H9 (cell line): ENCODE measurements around the gene ATP5MC3. TPM values are rescaled to one million over a fixed set of nuclear protein-coding genes. Genes with fewer than 3 reads are reported as not detected.

Experiments used
- DNase-seq: peaks from one replicate; pipeline ENCODE4 v3.0.0-alpha.2; 2017
- H2AFZ ChIP-seq: one replicate; pipeline ENCODE4 v1.6.1; 2013; ENCODE audit warnings: mild to moderate bottlenecking, low read length, control low read depth, moderate library complexity
- H2AK5ac ChIP-seq: 2 replicates; pipeline ENCODE4 v1.6.1; 2013; ENCODE audit warnings: low read length, control low read depth, mixed read lengths; ENCODE audit not compliant: insufficient read length
- H2BK120ac ChIP-seq: one replicate; pipeline ENCODE4 v1.6.1; 2013; ENCODE audit warnings: low read depth, mild to moderate bottlenecking, low read length, control low read depth, inconsistent platforms; ENCODE audit not compliant: poor library complexity, severe bottlenecking
- H2BK12ac ChIP-seq: 2 replicates; pipeline ENCODE4 v1.6.1; 2013; ENCODE audit warnings: low read length, control low read depth, mixed read lengths, low read depth; ENCODE audit not compliant: insufficient read length
- H2BK15ac ChIP-seq: 2 replicates; pipeline ENCODE4 v1.6.1; 2013; ENCODE audit warnings: low read depth, low read length, control low read depth
- H2BK20ac ChIP-seq: one replicate; pipeline ENCODE4 v1.6.1; 2013; ENCODE audit warnings: low read depth, mild to moderate bottlenecking, low read length, control low read depth, inconsistent platforms; ENCODE audit not compliant: poor library complexity, severe bottlenecking
- H2BK5ac ChIP-seq: 2 replicates; pipeline ENCODE4 v1.6.1; 2013; ENCODE audit warnings: low read length, control low read depth, mixed read lengths; ENCODE audit not compliant: insufficient read length
- H3K14ac ChIP-seq: 2 replicates; pipeline ENCODE4 v1.6.1; 2013; ENCODE audit warnings: low read length, control low read depth; ENCODE audit not compliant: insufficient read depth
- H3K18ac ChIP-seq: 2 replicates; pipeline ENCODE4 v1.6.1; 2013; ENCODE audit warnings: low read depth, mild to moderate bottlenecking, mixed read lengths, low read length, control low read depth; ENCODE audit not compliant: insufficient read length
- H3K23ac ChIP-seq: 2 replicates; pipeline ENCODE4 v1.6.1; 2013; ENCODE audit warnings: low read length, control low read depth, mixed read lengths, low read depth; ENCODE audit not compliant: insufficient read length
- H3K23me2 ChIP-seq: 2 replicates; pipeline ENCODE4 v1.6.1; 2013; ENCODE audit warnings: low read depth, mild to moderate bottlenecking, mixed read lengths, low read length, control low read depth; ENCODE audit not compliant: insufficient read length, poor library complexity, severe bottlenecking
- H3K27ac ChIP-seq: 2 replicates; pipeline ENCODE4 v1.5.1; 2013; ENCODE audit warnings: low read length, control low read depth, mixed read lengths, low read depth; ENCODE audit not compliant: insufficient read length
- H3K27me3 ChIP-seq: 2 replicates; pipeline ENCODE4 v1.6.1; 2013; ENCODE audit warnings: low read length, control low read depth, inconsistent platforms; ENCODE audit not compliant: insufficient read depth
- H3K4ac ChIP-seq: 2 replicates; pipeline ENCODE4 v1.6.1; 2013; ENCODE audit warnings: low read depth, mild to moderate bottlenecking, control low read depth, inconsistent platforms, low read length, moderate library complexity
- H3K4me1 ChIP-seq: 2 replicates; pipeline ENCODE4 v1.6.1; 2013; ENCODE audit warnings: low read length, control low read depth, inconsistent platforms; ENCODE audit not compliant: insufficient read depth
- H3K4me2 ChIP-seq: 2 replicates; pipeline ENCODE4 v1.6.1; 2013; ENCODE audit warnings: low read length, control low read depth, mixed read lengths; ENCODE audit not compliant: insufficient read length, insufficient read depth
- H3K56ac ChIP-seq: 2 replicates; pipeline ENCODE4 v1.6.1; 2013; ENCODE audit warnings: low read depth, mild to moderate bottlenecking, mixed read lengths, low read length, control low read depth; ENCODE audit not compliant: insufficient read length
- H3K79me1 ChIP-seq: 2 replicates; pipeline ENCODE4 v1.6.1; 2013; ENCODE audit warnings: low read depth, mild to moderate bottlenecking, moderate library complexity, low read length, control low read depth, inconsistent platforms; ENCODE audit not compliant: insufficient read depth, poor library complexity, severe bottlenecking
- H3K79me2 ChIP-seq: 2 replicates; pipeline ENCODE4 v1.6.1; 2013; ENCODE audit warnings: low read length, control low read depth, inconsistent platforms; ENCODE audit not compliant: insufficient read depth
- H3K9ac ChIP-seq: 2 replicates; pipeline ENCODE4 v1.6.1; 2013; ENCODE audit warnings: low read length, control low read depth, mixed read lengths; ENCODE audit not compliant: insufficient read length; ENCODE audit errors: extremely low read depth
- H3K9me3 ChIP-seq: one replicate; pipeline ENCODE4 v1.6.1; 2013; ENCODE audit warnings: low read depth, low read length, inconsistent platforms; ENCODE audit not compliant: control insufficient read depth
- H3T11ph ChIP-seq: one replicate; pipeline ENCODE4 v1.6.1; 2013; ENCODE audit warnings: mild to moderate bottlenecking, low read length, control low read depth, inconsistent platforms
- H4K20me1 ChIP-seq: one replicate; pipeline ENCODE4 v1.6.1; 2013; ENCODE audit not compliant: control insufficient read depth, insufficient read length, insufficient read depth
- H4K5ac ChIP-seq: 2 replicates; pipeline ENCODE4 v1.6.1; 2013; ENCODE audit warnings: low read depth, mild to moderate bottlenecking, mixed read lengths, low read length, control low read depth; ENCODE audit not compliant: insufficient read length
- H4K8ac ChIP-seq: replicated peaks from 2 replicates; pipeline ENCODE4 v1.6.1; 2013; ENCODE audit warnings: low read length, control low read depth, mixed read lengths, low read depth; ENCODE audit not compliant: insufficient read length
- H4K91ac ChIP-seq: 2 replicates; pipeline ENCODE4 v1.6.1; 2013; ENCODE audit warnings: low read depth, mild to moderate bottlenecking, moderate library complexity, mixed read lengths, low read length, control low read depth; ENCODE audit not compliant: insufficient read length
- H3K27ac Mint-ChIP-seq, 3 experiments: 2 replicates in 2 of 3; 3 replicates in 1 of 3; pipeline ENCODE4 v1.8.0; 2020 to 2021; ENCODE audit warnings: mixed read lengths in 3 of 3, mild to moderate bottlenecking in 1 of 3, moderate library complexity in 1 of 3
- H3K27me3 Mint-ChIP-seq: 2 replicates; pipeline ENCODE4 v1.8.0; 2021; ENCODE audit warnings: low read depth, mild to moderate bottlenecking, moderate library complexity, mixed read lengths
- H3K36me3 Mint-ChIP-seq, 3 experiments: 2 replicates in 2 of 3; 3 replicates in 1 of 3; pipeline ENCODE4 v1.8.0; 2020 to 2021; ENCODE audit warnings: low read depth in 3 of 3, mixed read lengths in 3 of 3; ENCODE audit not compliant: insufficient read depth in 1 of 3
- H3K4me1 Mint-ChIP-seq, 2 experiments: 2 replicates each; pipeline ENCODE4 v1.8.0; 2020; ENCODE audit warnings: mixed read lengths in 2 of 2
- H3K4me3 Mint-ChIP-seq, 2 experiments: 2 replicates in 1 of 2; 3 replicates in 1 of 2; pipeline ENCODE4 v1.8.0; 2020 to 2021; ENCODE audit warnings: mild to moderate bottlenecking in 2 of 2, mixed read lengths in 2 of 2, moderate library complexity in 1 of 2
- H3K9me3 Mint-ChIP-seq, 2 experiments: 2 replicates in 1 of 2; 3 replicates in 1 of 2; pipeline ENCODE4 v1.8.0; 2020; ENCODE audit warnings: mild to moderate bottlenecking in 2 of 2, mixed read lengths in 2 of 2, moderate library complexity in 1 of 2
- CTCF ChIP-seq: fragments of 200-600 bp; sonication (generic); conservative IDR thresholded peaks from 3 replicates; pipeline ENCODE4 v1.8.0; 2021; ENCODE audit warnings: antibody characterized with exemption, mild to moderate bottlenecking
- WGBS: extraction: QIAGEN DNeasy Blood & Tissue Kit; methylation state at CpG from one replicate; pipeline ENCODE4 v1.1.7; 2013; ENCODE audit warnings: missing lambda C conversion rate, low lambda C conversion rate, mixed read lengths; ENCODE audit not compliant: insufficient read length; ENCODE audit errors: extremely low coverage; 5-methylcytosine and 5-hydroxymethylcytosine counted together
- total RNA-seq: library from RNA; stranded (reverse); gene quantifications from 2 replicates; pipeline ENCODE4 v1.2.1, GENCODE V29; 2021

The ATP5MC3 gene
- total RNA-seq, 1 experiment from 2014 or later, result 326 TPM

- Histone ChIP-seq H4K91ac (no peak overlapping the region), H3K79me1 (no peaks in the 10 kb centered on the region), H2BK120ac (no peak overlapping the region), H3K9me3 (no peaks in the 10 kb centered on the region), H2BK5ac (no peak overlapping the region), H3K14ac (no peak overlapping the region), H2BK15ac (no peak overlapping the region), H3K9ac (no peak overlapping the region), H4K8ac (no peak overlapping the region), H3K27ac (no peak overlapping the region), H3K18ac (no peak overlapping the region), H3K23me2 (no peaks in the 10 kb centered on the region), H3K23ac (no peak overlapping the region), H3K4me2 (no peak overlapping the region), H3T11ph (no peak overlapping the region), H4K5ac (no peak overlapping the region), H3K56ac (no peak overlapping the region), H3K27me3 (no peaks in the 10 kb centered on the region), H2AK5ac (no peak overlapping the region), H3K4ac (no peak overlapping the region), H2BK12ac (no peak overlapping the region), H2AFZ (no peak overlapping the region), H4K20me1 (no peaks in the 10 kb centered on the region), H2BK20ac (no peak overlapping the region), H3K79me2 (no peaks in the 10 kb centered on the region), H3K4me1 (no peaks in the 10 kb centered on the region)
- no peak overlapping the region for H3K4me3 Mint-ChIP-seq
- TF ChIP-seq CTCF, result no peak
- H3K4me1 Mint-ChIP-seq, result peaks cover 0 to 3% of the 10 kb centered on the region in 2 experiments; a peak in 3 of 4 replicates
- no peak for DNase-seq
- peaks cover 0 to 2% of the 10 kb centered on the region in 2 experiments; a peak in 1 of 5 replicates for H3K9me3 Mint-ChIP-seq
- peaks cover 7% of the 10 kb centered on the region for H3K27me3 Mint-ChIP-seq
- no peak overlapping the region for H3K27ac Mint-ChIP-seq
- no CpG with 5 or more reads among the region's 3 CpGs for WGBS
- no peaks in the 10 kb centered on the region for H3K36me3 Mint-ChIP-seq
Observed at GRCh38 chr2:175205523-175205922, 24.0 kb upstream of the ATP5MC3 start.
